Measurements from ENCODE around the gene ZBTB33.

ZBTB33 gene

GRCh38 chrX:120244395-120244734, 6.2 kb upstream of the ZBTB33 start:
- peak overlapping the region; percentile 80 for H3K4me3 ChIP-seq (ENCODE audit: low read depth, low read length)
- TF ChIP-seq CTCF (IDR thresholded peaks at IDR 0.05; ENCODE audit: control insufficient read depth, extremely low read depth, insufficient read depth) = no peak
- DNase-seq (ENCODE audit: low read depth) = no peak

GRCh38 chrX:120244735-120245498, 5.7 kb upstream of the ZBTB33 start:
- no peak for TF ChIP-seq CTCF (IDR thresholded peaks at IDR 0.05; ENCODE audit: control insufficient read depth, extremely low read depth, insufficient read depth)
- peak; percentile 74 for DNase-seq (ENCODE audit: low read depth)
- peak overlapping the region; percentile 80 for H3K4me3 ChIP-seq (ENCODE audit: low read depth, low read length)

- H3K4me3 ChIP-seq (ENCODE audit: low read depth, low read length) = peak overlapping the region; percentile 73
- no peak for DNase-seq (ENCODE audit: low read depth)
- TF ChIP-seq CTCF (IDR thresholded peaks at IDR 0.05; ENCODE audit: control insufficient read depth, extremely low read depth, insufficient read depth) = no peak
Observed at GRCh38 chrX:120251471-120252011, 929 bp downstream of the ZBTB33 start.

- TF ChIP-seq CTCF (IDR thresholded peaks at IDR 0.05; ENCODE audit: control insufficient read depth, extremely low read depth, insufficient read depth) = no peak
- H3K4me3 ChIP-seq (ENCODE audit: low read depth, low read length) = no peak overlapping the region
- no peak for DNase-seq (ENCODE audit: low read depth)
Observed at GRCh38 chrX:120253784-120254183, 3.2 kb downstream of the ZBTB33 start.

- DNase-seq (ENCODE audit: low read depth) = no peak
- no peak for TF ChIP-seq CTCF (IDR thresholded peaks at IDR 0.05; ENCODE audit: control insufficient read depth, extremely low read depth, insufficient read depth)
- H3K4me3 ChIP-seq (ENCODE audit: low read depth, low read length) = no peak overlapping the region
Observed at GRCh38 chrX:120260369-120260768, 9.8 kb downstream of the ZBTB33 start.

DNA sequence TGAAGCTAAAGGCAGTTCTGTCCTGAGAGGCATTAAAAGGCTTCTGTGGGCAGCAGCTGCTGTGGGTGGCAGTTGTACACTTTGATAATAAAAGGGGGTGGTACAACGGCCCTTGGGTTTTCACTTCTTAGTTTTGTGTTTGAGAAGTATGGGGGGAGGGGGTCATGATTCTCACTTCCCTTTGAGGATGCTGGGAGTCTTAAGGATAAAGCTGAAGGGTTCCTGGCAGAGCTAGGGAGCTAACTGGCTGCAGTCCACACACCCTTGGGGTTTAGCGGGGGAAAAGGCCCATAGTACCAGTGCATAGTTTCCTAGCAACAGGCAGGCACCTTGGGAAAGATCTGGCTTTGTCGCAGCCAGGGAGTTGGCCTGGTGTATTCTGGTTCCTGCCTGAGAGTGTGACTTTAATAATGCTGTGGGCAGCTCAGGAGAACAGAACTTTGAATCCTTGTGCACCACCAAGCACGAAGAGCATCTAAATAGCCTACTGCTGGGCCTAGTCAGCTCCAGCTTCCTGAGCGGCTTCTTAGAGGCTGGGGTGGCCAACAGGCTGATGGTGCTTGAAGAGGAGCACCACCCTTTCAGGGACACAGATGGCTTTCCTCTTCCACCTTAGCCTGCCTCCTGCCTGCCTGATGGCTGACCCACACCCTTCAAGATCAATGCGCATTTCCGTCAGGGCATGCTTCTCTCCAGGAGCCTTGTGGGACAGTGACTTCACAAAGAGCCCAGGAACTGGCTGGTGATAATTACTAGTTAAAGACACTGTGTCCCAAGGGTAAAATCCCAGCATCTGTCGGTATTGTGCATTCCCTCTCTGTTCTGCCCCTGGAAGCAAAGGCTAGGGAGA, 12.5 kb downstream of the ZBTB33 start:
- H3K4me3 ChIP-seq (ENCODE audit: low read depth, low read length) = no peak overlapping the region
- TF ChIP-seq CTCF (IDR thresholded peaks at IDR 0.05; ENCODE audit: control insufficient read depth, extremely low read depth, insufficient read depth) = no peak
- DNase-seq (ENCODE audit: low read depth) = no peak
